ENCODE data around the gene RAB7B.

GRCh38 chr1:205947024-205947423, 56.2 kb downstream of the RAB7B start:
- no peak for TF ChIP-seq CTCF (IDR thresholded peaks at IDR 0.05; ENCODE audit: insufficient read depth, low read length)
- no peak for TF ChIP-seq SPI1 (IDR thresholded peaks at IDR 0.05; ENCODE audit: borderline replicate concordance, low read depth)
- TF ChIP-seq GABPA (IDR thresholded peaks at IDR 0.05; ENCODE audit: low read depth), result no peak
- TF ChIP-seq POLR2AphosphoS5 (IDR thresholded peaks at IDR 0.05; ENCODE audit: low read depth), result no peak
- TF ChIP-seq REST (IDR thresholded peaks at IDR 0.05; ENCODE audit: insufficient replicate concordance, low read depth), result no peak

All from HL-60 (cell line).